ENCODE results near the gene FAM168A.

FAM168A gene

DNA sequence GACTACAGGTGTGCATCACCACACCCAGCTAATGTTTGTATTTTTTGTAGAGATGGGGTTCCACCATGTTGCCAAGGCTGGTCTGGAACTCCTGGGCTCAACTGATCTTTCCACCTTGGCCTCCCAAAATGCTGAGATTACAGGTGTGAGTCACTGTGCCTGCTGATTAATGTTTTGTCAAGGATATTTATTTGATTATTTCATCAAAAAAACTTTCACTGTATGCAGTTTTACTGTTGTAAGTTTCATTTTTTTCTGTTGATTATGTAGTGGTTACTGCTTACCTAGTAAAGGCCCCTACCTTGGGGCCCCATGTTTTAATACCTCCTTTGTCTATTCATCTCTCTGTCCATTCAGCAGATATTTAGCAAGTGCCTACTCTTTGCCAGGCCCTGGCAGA is 16.7 kb upstream of the FAM168A start:
- Histone ChIP-seq H3K36me3 (no peaks in the 10 kb centered on the region), H3K4me1 (ENCODE audit: control insufficient read depth in 1 of 2, insufficient read depth in 1 of 2, low read depth in 1 of 2, low read length in 1 of 2) (peaks cover 5 to 11% of the 10 kb centered on the region in 2 experiments), H3K27me3 (no peaks in the 10 kb centered on the region), H3K4me3 (ENCODE audit: low read depth in 1 of 2, low read length in 1 of 2) (no peak overlapping the region), H3K9me3 (no peaks in the 10 kb centered on the region), H3K27ac (no peak overlapping the region)
- TF ChIP-seq, protein P1, sequence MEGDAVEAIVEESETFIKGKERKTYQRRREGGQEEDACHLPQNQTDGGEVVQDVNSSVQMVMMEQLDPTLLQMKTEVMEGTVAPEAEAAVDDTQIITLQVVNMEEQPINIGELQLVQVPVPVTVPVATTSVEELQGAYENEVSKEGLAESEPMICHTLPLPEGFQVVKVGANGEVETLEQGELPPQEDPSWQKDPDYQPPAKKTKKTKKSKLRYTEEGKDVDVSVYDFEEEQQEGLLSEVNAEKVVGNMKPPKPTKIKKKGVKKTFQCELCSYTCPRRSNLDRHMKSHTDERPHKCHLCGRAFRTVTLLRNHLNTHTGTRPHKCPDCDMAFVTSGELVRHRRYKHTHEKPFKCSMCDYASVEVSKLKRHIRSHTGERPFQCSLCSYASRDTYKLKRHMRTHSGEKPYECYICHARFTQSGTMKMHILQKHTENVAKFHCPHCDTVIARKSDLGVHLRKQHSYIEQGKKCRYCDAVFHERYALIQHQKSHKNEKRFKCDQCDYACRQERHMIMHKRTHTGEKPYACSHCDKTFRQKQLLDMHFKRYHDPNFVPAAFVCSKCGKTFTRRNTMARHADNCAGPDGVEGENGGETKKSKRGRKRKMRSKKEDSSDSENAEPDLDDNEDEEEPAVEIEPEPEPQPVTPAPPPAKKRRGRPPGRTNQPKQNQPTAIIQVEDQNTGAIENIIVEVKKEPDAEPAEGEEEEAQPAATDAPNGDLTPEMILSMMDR (IDR thresholded peaks at IDR 0.05): no peak

DNA sequence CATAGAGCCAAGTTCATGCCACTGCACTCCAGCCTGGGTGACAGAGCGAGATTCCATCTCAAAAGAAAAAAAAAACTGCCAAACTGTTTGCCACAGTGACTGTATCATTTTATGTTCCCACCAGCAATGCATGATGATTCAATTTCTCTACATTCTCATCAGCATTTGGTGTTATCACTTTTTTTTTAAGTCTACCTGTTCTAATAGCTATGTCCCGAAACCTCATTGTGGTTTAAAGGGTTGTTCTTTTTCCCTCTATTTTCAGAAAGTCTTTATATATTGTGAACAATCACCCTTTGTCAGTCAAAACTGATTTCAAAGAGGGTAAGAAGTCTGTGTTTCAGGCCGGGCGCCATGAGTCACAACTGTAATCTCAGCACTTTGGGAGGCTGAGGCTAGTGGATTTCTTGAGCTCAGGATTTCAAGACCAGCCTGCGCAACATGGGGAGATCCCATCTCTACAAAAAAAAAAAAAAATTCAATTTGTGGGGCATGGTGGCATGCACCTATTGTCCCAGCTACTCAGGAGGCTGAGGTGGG is 14.8 kb upstream of the FAM168A start:
- Histone ChIP-seq H3K4me3 (ENCODE audit: low read depth in 1 of 2, low read length in 1 of 2) (no peak overlapping the region), H3K36me3 (no peaks in the 10 kb centered on the region), H3K9me3 (no peaks in the 10 kb centered on the region), H3K27me3 (no peaks in the 10 kb centered on the region), H3K4me1 (ENCODE audit: control insufficient read depth in 1 of 2, insufficient read depth in 1 of 2, low read depth in 1 of 2, low read length in 1 of 2) (no peaks in the 10 kb centered on the region), H3K27ac (no peak overlapping the region)
- TF ChIP-seq, protein P1 (IDR thresholded peaks at IDR 0.05): no peak

DNA sequence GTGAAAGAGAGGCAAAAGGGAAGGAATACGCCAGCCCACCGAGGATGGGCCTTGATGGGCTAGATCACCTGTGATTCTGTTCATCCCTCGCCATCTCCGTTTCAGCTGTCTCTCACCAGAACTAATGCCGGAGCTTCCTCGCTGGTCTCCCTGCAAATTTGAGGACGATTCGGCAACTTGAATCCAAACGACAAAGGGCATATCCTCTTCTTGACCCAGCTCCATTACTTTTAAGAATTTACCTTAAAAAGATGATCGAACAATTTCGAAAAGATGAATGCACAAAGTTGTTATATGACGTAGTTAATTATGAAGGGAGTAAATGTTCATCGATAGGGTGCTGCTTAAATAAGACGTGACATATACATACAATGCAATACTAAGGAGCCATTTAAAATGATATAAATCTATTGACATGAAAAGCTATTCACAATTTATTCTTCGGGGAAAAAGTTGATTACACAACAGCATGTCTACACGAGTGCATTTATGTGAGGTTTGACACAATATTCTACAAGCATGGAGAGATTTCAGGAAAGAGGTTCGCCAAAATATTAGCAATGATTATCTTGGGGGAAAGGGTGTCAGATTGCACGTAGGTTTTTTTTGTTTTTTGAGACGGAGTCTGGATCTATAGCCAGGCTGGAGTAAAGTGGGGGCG is 937 bp upstream of the FAM168A start:
- peak overlapping the region; percentile 90 to 93 for H3K4me3 ChIP-seq (ENCODE audit: low read depth in 1 of 2, low read length in 1 of 2)
- no peaks in the 10 kb centered on the region for H3K27me3 ChIP-seq
- no peaks in the 10 kb centered on the region for H3K36me3 ChIP-seq
- TF ChIP-seq, protein P1 (IDR thresholded peaks at IDR 0.05): no peak
- peaks cover 20 to 29% of the 10 kb centered on the region in 2 experiments for H3K4me1 ChIP-seq (ENCODE audit: control insufficient read depth in 1 of 2, insufficient read depth in 1 of 2, low read depth in 1 of 2, low read length in 1 of 2)
- peak overlapping the region; percentile 79 for H3K27ac ChIP-seq
- H3K9me3 ChIP-seq: no peaks in the 10 kb centered on the region

DNA sequence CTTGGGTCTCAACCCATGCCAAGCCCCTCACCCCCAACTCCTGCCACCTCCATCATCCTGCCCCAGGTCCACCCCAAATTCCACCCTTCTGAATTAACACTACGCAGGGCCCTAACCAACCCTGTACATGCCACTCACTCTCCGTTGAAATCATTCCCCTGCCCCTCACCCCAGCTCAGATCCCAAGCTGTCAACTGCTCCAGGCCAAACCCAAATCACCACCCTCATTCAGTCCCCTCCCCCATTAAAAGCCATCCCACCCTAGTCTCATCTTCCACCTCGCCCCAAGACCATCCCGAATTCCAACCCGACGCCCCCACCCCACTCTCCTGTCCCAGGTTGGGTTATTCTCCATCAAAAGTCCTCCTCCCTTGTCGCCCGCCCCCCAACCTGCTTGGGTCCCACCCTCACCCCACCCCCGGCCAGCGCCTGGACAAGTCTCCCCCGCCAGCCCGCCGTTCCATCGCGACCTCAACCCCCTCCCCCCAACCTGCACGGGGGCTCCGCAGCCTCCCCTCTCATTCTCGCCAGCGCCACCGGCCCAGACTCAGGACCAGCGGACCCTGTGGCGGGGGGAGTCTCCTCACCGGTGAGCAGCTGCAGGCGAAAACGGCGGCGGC is 466 bp downstream of the FAM168A start:
- Histone ChIP-seq H3K4me3 (ENCODE audit: low read depth in 1 of 2, low read length in 1 of 2) (peak overlapping the region; percentile 90 to 93), H3K27ac (peak overlapping the region; percentile 79), H3K36me3 (no peaks in the 10 kb centered on the region), H3K9me3 (no peaks in the 10 kb centered on the region), H3K4me1 (ENCODE audit: control insufficient read depth in 1 of 2, insufficient read depth in 1 of 2, low read depth in 1 of 2, low read length in 1 of 2) (peaks cover 20 to 29% of the 10 kb centered on the region in 2 experiments), H3K27me3 (no peaks in the 10 kb centered on the region)
- TF ChIP-seq, protein P1 (IDR thresholded peaks at IDR 0.05): no peak

DNA sequence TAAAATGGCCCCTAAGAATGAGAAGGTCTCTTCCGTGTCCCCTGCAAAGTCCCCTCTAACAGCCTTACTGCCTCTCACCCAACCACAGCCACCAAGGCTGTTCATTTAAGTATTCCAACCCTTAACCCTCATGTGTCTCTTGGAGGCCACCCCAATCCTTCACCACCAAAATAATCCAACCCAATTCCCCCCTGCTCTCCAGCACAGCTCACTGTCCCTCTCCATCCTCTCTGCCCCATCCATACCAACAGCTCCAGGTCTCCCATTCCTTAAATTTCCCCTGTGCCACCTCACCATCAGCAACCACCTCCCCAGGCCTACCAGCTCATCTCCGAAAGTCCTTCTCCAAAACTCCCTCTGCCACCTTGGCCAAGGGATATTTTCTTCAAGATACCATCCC is 1.4 kb downstream of the FAM168A start:
- H3K36me3 ChIP-seq: no peaks in the 10 kb centered on the region
- TF ChIP-seq, protein P1 (IDR thresholded peaks at IDR 0.05): no peak
- peaks cover 20 to 29% of the 10 kb centered on the region in 2 experiments for H3K4me1 ChIP-seq (ENCODE audit: control insufficient read depth in 1 of 2, insufficient read depth in 1 of 2, low read depth in 1 of 2, low read length in 1 of 2)
- no peak overlapping the region for H3K27ac ChIP-seq
- H3K9me3 ChIP-seq: no peaks in the 10 kb centered on the region
- no peak overlapping the region for H3K4me3 ChIP-seq (ENCODE audit: low read depth in 1 of 2, low read length in 1 of 2)
- H3K27me3 ChIP-seq: no peaks in the 10 kb centered on the region
